Effector CD4-positive, alpha-beta T cell (primary cell): Measurements from ENCODE around the gene TDRD9.

ENCODE experiments used
- DNase-seq: peaks from one replicate; pipeline ENCODE4 v3.0.0-alpha.2; 2020

The TDRD9 gene

DNA sequence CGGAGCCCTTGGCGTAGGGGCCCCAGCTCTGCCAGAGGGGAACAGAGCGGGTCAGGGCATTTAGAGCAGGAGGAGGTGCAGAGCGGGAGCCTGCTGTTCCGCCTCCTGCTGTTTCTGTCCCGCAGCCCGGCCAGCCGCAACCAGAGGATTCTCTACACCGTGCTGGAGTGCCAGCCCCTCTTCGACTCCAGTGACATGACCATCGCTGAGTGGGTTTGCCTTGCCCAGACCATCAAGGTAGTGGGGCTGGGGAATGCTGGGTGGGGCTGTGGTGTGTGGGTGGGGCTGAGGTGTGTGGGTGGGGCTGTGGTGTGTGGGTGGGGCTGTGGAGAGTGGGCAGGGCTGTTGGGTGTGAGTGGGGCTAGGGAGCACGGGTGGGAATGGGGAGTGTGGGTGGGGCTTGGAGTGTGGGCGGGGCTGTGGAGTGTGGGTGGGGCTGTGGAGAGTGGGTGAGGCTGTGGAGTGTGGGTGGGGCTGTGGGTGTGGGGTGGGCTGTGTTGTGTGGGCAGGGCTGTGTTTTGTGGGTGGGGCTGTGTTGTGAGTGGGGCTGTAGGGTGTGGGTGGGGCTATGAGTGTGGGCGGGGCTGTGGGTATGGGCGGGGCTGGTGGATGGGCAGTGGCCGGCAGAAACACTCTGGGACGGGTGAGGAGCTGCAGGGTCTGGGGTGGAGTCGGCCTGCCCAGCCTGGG, 165.3 kb downstream of the TDRD9 start:
- no peak for DNase-seq

DNA sequence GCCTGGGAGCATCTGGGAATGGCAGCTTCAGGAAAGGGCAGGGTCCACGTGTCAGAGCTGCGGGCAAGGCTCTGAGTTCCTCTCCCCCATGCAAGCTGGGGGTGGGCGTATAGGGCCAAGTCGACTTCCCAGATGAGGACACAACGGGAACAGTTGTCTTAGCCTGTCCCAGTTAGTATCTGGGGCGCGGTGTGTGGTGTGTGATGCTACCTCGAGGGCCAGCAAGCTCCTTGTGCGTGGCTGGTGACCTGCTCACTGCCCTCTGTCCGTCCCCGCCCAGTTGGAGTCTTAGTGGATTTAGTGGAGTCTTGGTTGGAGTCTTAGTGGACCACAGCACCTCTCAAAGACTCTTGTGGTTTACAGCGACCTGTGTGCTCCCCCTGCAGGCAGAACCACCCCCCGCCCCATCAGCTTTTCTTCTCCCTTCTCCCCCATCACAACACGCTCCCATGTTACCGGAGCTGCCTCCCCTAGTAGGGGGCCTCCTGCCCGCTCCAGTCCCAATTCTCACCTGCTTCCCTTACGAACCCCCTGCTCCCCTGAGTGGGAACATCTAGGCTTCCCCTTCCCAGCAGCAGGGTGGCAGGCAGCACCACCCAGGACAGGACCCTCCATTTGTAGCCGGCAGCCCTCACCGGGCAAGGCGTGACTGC, 165.9 kb downstream of the TDRD9 start:
- no peak for DNase-seq

DNA sequence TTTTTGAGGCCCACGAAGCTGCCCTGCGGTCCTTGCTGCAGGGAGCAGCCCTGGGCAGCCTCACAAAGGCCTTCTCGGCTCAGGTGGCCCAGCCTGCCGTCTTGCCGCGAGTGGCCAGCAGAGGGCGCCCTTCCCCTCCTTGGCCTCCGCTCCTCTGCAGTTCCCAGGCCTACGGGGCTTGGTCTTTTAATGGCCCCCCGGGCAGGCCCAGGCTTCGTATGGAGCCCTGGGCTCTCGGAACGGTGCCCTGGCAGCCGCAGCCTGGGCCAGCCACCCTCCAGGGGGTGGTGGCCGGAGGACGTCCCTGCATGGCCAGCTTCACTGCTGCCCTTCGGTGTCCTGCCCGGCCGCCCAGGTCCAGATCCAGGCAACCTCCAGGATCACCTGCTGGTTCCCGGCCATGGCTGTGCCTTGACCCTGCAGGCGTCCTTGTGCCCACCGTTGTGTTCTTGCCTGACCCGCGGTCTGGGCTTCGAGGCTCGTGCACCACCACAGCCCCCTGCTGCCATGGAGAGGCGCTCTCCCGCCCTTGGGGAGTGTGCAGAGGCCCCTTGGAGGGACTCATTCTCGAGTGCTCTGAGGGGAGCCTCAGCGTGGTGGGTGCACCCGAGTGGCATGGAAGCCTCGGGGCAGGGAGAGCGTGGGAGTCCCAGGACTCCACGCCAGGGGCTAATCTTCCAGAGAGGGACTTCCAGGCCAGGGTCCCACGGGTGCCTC, 166.6 kb downstream of the TDRD9 start:
- peak; percentile 65 for DNase-seq

DNA sequence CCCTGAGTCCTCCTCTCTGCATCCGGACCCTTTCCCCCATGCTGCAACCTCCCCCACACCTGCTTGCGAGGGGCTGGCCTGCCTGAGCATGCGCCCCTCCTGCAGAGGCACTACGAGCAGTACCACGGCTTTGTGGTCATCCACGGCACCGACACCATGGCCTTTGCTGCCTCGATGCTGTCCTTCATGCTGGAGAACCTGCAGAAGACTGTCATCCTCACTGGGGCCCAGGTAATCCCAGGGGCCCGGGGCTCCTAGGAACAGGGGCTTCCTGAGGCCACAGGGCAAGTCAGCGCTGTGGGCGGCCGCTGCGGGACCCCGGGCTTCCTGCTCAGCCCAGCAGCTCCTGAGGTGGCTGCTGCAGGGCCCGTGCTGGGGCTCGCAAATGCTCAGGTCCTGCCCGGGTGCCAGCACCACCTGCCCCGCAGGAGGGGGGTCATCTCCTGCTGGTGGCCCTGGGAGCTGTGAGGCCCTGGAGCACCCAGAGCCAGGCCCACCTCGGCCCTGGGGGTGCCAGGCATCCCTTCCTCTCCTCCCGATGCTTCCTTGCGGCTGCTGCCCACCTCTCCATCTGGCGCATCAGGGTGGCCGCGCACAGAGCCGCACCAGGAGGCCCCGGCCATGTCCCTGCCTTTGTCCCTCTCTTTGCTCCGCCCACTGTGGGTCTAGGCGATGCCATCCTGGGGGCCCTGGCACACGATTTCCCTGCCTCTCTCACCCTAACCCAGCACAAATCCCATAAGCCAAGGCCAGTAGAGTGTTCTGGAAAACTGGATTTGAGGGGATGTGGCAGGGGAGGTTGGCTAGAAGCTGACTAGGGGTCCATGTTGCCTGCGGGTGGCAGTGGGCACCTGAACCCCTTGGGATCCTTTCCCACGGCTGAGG, 167.4 kb downstream of the TDRD9 start:
- DNase-seq: no peak

DNA sequence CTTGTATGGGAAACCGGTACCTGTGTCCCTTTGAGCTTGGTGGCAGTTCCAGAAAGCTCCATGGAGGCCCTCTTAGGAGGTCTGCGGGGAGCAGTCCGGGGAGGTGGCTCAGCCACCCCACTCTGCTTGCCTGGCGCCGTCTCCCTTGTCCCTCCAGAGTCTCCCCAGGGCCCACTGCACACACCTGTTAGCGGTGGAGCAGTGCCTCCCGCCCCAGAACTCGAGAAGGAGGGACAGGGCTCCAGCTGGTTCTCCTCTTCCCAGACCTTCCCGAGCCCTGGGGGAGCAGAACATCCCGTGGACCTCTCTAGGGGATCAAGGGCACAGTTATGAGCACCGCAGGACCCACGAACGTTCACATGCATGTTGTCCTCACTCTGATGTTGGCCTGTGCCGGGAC, 168.1 kb downstream of the TDRD9 start:
- no peak for DNase-seq

DNA sequence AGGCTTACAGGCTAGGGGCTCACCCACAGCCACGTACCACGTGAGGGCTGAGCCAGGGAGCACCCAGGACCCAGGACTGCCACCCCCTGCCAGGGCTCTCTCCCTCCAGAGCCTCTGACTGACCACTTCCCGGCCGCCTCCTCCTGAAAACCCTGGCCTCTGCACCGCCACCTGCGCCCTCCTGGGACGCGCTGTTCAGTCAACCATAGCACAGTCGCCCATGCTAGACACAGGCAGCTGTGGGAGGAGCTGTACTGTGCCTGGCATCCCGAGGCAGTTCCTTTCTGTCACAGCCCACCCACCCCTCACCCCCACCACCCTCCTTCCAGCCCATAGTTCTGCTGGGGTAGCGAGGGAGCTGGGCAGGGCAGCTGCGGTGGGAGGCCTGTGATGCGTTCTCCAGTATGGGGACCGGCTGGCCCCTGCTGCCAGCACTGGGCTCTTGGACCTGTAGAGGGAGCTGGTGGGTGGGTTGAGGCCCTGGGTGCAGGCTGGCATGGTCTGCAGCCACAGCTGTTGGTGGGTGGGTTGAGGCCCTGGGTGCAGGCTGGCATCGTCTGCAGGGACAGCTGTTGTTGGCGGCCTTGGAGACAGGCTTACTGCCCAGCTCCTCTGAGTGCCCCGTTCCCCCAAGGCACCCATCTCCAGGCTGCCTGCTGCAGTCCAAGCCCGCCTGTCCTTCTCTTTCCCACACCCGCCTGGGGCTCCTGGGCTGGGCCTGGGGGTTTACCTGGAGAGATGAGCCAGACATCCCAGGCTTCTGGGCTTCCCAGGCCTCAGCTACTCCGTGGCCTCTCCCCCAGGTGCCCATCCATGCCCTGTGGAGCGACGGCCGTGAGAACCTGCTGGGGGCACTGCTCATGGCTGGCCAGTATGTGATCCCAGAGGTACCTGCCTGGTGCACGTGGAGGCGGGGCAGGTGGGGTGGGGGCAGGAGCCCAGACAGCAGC, 168.8 kb downstream of the TDRD9 start:
- no peak for DNase-seq

DNA sequence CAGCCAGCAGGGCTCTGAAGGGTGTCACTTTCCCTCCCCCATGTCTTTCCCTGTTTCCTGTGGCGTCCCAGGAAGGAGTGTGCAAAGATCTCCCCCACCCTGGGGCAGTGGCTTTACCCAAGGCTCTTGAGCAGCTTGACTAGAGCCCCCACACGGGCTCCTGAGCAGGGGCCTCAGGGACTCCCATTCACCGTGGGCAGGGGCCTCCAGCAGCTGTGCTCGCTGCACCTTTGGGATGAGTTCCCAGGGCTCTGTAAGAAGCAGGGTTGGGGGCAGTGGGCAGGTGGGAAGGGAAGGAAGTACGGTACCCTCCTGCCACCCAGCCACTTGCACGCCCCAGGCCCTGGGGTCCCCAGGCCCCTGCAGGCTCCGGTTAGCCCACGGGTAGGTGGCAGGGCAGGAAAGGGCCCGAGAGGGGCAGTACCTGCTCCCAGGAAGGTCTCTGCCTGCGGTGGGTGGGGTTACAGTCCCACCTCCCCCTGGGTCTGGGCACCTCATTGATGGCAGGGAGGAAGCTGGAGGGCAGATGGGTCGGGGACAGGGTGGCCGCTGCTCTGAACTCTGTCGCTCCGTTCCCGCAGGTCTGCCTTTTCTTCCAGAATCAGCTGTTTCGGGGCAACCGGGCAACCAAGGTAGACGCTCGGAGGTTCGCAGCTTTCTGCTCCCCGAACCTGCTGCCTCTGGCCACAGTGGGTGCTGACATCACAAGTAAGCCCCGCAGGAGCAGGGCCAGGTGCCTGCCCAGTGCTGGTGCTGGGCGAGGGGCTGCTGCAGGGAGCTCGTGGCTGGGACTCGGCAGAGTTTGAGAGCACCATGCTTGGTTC, 170.2 kb downstream of the TDRD9 start:
- no peak for DNase-seq

DNA sequence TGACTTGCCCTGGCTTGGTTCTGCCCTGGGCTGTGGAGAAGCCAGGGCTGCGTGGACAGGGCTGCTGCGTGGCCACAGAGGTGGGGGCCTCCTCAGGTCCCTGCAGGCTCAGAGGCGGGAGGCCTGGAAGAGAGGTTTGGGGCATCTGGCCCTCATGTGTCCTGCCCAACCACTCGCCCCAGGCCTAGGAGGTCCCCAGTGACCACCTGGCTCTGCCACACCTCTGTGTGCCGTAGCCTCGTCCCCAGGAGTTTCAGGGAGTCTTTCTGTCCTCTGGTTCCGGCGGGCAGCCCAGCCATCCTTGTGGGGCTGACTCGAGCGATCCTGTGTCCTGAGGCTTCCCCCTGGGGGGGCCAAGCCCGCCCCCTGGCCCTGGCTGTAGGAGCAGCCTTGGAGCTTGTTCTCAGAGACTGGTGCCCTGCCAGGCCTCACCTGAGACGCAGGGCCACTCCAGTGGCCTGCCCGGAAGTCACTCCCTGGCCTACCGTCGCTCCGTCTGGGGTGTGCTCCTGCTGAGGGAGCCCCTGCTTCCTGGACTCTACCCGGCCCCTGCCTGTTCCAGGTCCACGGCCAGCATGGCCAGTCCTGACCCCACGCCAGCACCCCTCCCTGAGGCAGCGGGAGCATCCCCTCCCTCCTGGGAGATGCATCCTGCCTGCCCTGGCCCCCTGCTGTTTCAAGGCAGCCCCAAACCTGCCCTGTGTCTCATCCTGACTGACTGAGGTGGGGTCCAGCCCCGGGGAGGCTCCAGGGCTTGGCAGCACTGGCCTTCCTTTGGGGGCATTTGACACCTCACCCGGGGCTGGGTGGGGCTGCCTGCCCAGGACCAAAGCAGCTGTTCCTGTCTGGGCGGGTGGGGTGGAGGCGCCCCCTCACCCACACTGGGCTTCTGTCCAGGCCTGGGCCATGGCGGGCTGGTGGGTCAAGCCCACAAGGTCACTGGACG, 171.1 kb downstream of the TDRD9 start:
- no peak for DNase-seq

DNA sequence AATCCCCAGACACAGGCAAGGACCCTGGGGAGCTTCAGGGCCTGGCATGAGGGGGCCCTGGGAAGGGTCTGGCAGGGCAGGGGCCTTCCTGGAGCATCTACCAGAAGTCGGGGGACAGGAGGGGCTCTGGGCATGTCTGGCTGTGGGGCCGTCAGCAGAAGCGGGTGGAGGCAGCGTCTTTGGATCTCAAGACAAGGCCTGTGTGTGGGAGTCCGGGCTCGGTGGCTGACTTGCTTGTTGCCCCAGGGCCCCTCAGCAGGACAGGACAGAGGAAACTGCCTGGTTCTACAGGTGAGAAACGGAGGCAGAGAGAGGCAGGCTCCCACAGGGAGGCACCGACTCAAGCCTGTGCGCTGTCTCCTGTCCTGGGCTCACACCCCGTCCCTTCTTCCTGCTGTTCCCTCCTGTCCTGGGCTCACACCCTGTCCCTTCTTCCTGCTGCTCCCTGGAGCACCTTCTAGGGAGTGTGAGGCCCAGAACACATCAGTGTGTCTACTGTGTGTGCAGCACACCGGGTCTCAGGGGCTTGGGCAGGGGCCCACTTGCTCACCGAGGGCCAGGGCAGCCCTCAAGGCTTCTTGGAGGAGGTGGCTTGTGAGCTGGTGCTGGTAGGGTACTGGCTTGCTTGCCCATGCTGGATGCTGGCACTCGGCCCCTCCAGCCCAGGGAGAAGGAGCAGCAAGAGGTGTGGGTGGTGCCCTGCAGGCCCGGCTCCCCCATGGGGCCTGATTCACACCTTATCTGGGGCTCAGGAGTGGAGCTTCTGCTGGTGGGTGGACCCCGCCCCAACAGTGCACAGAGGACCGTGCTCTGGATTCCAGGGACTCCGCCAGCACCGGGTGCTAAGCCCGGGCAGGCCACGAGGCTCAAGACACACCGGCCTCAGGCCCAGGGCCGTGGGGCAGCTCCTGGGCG, 172.2 kb downstream of the TDRD9 start:
- DNase-seq: no peak

DNA sequence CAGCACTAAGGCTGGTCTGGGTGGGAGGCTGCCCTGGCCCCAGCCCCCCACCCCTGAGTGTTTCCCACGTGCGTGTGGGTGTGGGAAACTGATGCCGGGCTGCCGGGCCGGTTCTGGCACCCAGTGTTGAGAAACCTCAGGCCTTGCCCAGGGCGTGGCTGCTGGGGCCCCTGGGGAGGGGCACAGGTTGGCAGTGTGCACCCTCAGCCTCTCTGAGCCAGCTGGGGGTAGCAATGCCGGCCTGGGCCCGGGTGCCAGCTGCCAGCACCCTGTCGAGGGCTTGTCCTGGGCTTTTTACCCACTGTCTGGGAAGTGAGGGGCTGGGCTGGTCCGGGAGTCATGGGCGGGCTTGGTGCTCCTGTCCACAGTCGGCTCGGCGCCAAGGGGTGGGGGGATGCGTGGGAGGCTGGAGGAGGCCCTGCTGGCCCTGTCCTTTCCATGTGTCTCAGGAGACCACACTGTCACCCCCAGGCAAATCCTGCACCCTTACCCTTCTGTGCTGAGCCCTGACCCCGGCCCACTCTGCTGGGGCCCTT, 172.9 kb downstream of the TDRD9 start:
- DNase-seq: no peak

DNA sequence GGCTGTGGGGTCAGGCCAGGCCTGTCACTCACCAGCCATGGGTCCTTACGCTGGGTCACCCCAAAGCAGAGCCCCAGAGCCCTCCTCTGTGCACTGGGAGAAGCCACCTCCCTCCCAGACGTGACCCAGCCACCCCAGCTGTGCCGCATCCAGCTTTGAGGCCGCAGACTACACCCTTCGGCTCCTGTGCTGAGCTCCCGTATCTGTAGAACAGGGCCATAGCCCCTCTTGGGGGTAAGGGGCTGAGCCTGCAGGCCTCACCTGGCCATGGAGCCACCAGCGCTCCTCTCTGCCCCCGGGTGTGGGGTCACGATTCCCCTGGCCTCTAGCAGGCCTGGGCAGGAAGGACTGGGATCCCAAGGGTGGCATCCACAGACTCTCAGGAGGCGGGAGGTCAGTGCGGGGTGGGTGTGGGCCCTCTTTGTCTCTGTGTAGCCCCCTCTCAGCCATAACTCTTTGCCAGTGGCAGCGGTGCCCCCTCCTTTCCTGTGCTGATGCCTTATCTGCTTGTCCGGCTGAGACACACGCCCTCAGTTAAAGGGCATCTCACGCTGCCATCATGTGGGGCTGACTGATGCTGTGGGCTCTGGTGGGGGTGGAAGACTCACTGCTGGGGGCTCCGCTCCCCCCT, 173.5 kb downstream of the TDRD9 start:
- DNase-seq: no peak
